Nephron progenitor cell (in vitro differentiated cells): ENCODE data around the gene PPP6R1.

Source experiments
- DNase-seq: peaks from one replicate; pipeline ENCODE4 v3.0.0; 2021
- H3K27ac Mint-ChIP-seq: 2 replicates; pipeline ENCODE4 v1.8.0; 2021; ENCODE audit warnings: mild to moderate bottlenecking, moderate library complexity, mixed read lengths
- H3K27me3 Mint-ChIP-seq: 2 replicates; pipeline ENCODE4 v1.8.0; 2021; ENCODE audit warnings: mild to moderate bottlenecking, low read depth, mixed read lengths; ENCODE audit not compliant: poor library complexity
- H3K36me3 Mint-ChIP-seq: 2 replicates; pipeline ENCODE4 v1.8.0; 2021; ENCODE audit warnings: low read depth, mixed read lengths
- H3K4me1 Mint-ChIP-seq: 2 replicates; pipeline ENCODE4 v1.8.0; 2021; ENCODE audit warnings: mixed read lengths
- H3K4me3 Mint-ChIP-seq: 2 replicates; pipeline ENCODE4 v1.8.0; 2021; ENCODE audit warnings: mild to moderate bottlenecking, moderate library complexity, mixed read lengths
- H3K9me3 Mint-ChIP-seq: 2 replicates; pipeline ENCODE4 v1.8.0; 2021; ENCODE audit warnings: mild to moderate bottlenecking, moderate library complexity, mixed read lengths
- CTCF ChIP-seq: fragments of 200-600 bp; sonication (generic); IDR thresholded peaks from 2 replicates; pipeline ENCODE4 v1.5.0; 2021; ENCODE audit warnings: antibody characterized with exemption

PPP6R1 gene

GRCh38 chr19:55265723-55266386, 7.0 kb upstream of the PPP6R1 start:
- H3K4me1 Mint-ChIP-seq = no peaks in the 10 kb centered on the region
- H3K9me3 Mint-ChIP-seq = peaks cover 17% of the 10 kb centered on the region
- no peak for TF ChIP-seq CTCF
- H3K36me3 Mint-ChIP-seq = peaks cover 54% of the 10 kb centered on the region
- H3K27me3 Mint-ChIP-seq = peaks cover 8% of the 10 kb centered on the region
- DNase-seq = no peak
- no peak overlapping the region for H3K4me3 Mint-ChIP-seq
- H3K27ac Mint-ChIP-seq = no peak overlapping the region

GRCh38 chr19:55265173-55265572, 6.4 kb upstream of the PPP6R1 start:
- no peak for DNase-seq
- Mint-ChIP-seq H3K27ac (no peak overlapping the region), H3K9me3 (peaks cover 17% of the 10 kb centered on the region), H3K4me1 (peaks cover 4% of the 10 kb centered on the region), H3K36me3 (peaks cover 49% of the 10 kb centered on the region), H3K27me3 (peaks cover 8% of the 10 kb centered on the region), H3K4me3 (no peak overlapping the region)
- no peak for TF ChIP-seq CTCF

- Mint-ChIP-seq H3K27ac (no peak overlapping the region), H3K4me3 (no peak overlapping the region), H3K27me3 (peaks cover 8% of the 10 kb centered on the region), H3K36me3 (peaks cover 45% of the 10 kb centered on the region), H3K4me1 (peaks cover 8% of the 10 kb centered on the region), H3K9me3 (peaks cover 17% of the 10 kb centered on the region)
- no peak for DNase-seq
- TF ChIP-seq CTCF = no peak
Observed at GRCh38 chr19:55264531-55264930, 5.7 kb upstream of the PPP6R1 start.

GRCh38 chr19:55262359-55262758, 3.5 kb upstream of the PPP6R1 start:
- peak overlapping the region; percentile 95 for H3K27ac Mint-ChIP-seq
- no peak overlapping the region for H3K4me3 Mint-ChIP-seq
- peaks cover 26% of the 10 kb centered on the region for H3K36me3 Mint-ChIP-seq
- H3K4me1 Mint-ChIP-seq = peaks cover 16% of the 10 kb centered on the region
- peaks cover 4% of the 10 kb centered on the region for H3K27me3 Mint-ChIP-seq
- no peak for DNase-seq
- TF ChIP-seq CTCF = no peak
- H3K9me3 Mint-ChIP-seq = peaks cover 13% of the 10 kb centered on the region

- H3K27ac Mint-ChIP-seq = peak overlapping the region; percentile 29
Observed at GRCh38 chr19:55261671-55262126, 2.9 kb upstream of the PPP6R1 start.

More at GRCh38 chr19:55261671-55262126, 2.9 kb upstream of the PPP6R1 start:
- Mint-ChIP-seq H3K9me3 (peaks cover 6% of the 10 kb centered on the region), H3K36me3 (peaks cover 22% of the 10 kb centered on the region), H3K4me1 (peaks cover 22% of the 10 kb centered on the region), H3K4me3 (no peak overlapping the region), H3K27me3 (peaks cover 3% of the 10 kb centered on the region)
- no peak for DNase-seq
- no peak for TF ChIP-seq CTCF
